Keratinocyte (primary cell): ENCODE results near the gene CLBA1.
"Not testable (repeated sequence)": the region's sequence is repeated elsewhere in the genome, so short reads cannot be mapped to it uniquely, and the experiment has no call there.

Source experiments
- CTCF ChIP-seq, 3 experiments: IDR thresholded peaks in 1 of 3; conservative IDR thresholded peaks in 1 of 3; optimal IDR thresholded peaks in 1 of 3; 2 replicates in 2 of 3; 3 replicates in 1 of 3; pipeline versions ENCODE3 to v1.5.1; 2011; ENCODE audit warnings: low read length in 3 of 3, mild to moderate bottlenecking in 3 of 3, moderate library complexity in 2 of 3, control low read depth in 1 of 3, inconsistent platforms in 1 of 3; ENCODE audit not compliant: insufficient read depth in 2 of 3; ENCODE audit errors: extremely low read depth in 1 of 3
- EZH2 ChIP-seq: IDR thresholded peaks from one replicate; pipeline ENCODE4 v1.6.1; 2012; ENCODE audit warnings: inconsistent platforms, mild to moderate bottlenecking, low read length, moderate library complexity

DNA sequence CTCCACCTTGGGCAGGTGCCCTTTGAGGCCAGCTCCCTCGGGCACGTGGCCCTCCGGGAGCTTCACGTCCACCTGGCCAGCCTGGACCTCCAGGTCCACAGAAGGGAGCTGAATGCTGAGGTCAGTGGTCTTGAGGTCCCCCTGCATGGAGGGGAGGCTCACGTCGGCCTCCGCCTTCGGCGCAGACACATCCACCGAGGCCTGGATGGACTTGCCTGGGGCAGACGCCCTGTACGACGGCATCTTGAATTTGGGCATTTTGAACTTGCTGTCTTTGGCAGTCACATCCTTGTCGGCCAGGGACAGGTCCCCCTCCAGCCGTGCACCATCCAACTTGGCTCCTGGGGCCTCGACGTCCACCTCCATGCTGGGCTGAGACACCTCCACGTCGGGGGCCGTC, 40.3 kb upstream of the CLBA1 start:
- TF ChIP-seq CTCF (optimal IDR thresholded peaks at IDR 0.05 in 1 of 3, IDR thresholded peaks at IDR 0.05 in 1 of 3, conservative IDR thresholded peaks at IDR 0.05 in 1 of 3; ENCODE audit: extremely low read depth in 1 of 3, insufficient read depth in 2 of 3, low read length in 3 of 3); EZH2: not testable (repeated sequence)
